Upper lobe of right lung (tissue), 1 donor: ENCODE results near the gene EXD1. TPM values are rescaled to one million over a fixed set of nuclear protein-coding genes. Genes with fewer than 3 reads are reported as not detected.
"Not testable (repeated sequence)": the region's sequence is repeated elsewhere in the genome, so short reads cannot be mapped to it uniquely, and the experiment has no call there.

ENCODE experiments used
- ATAC-seq: fragments of 200-7000 bp; cut with Tn5 transposase; one replicate; pipeline ENCODE4 v1.9.1; 2020; ENCODE audit warnings: mild to moderate bottlenecking, moderate library complexity
- DNase-seq: peaks from one replicate; pipeline ENCODE4 v3.0.0-alpha.2; 2020
- H3K27ac ChIP-seq: fragments of 200-600 bp; one replicate; pipeline ENCODE4 v1.8.0; 2022
- H3K27me3 ChIP-seq: fragments of 200-600 bp; one replicate; pipeline ENCODE4 v1.8.0; 2022; ENCODE audit warnings: mild to moderate bottlenecking
- H3K36me3 ChIP-seq: fragments of 200-600 bp; one replicate; pipeline ENCODE4 v1.8.0; 2022
- H3K4me1 ChIP-seq: fragments of 200-600 bp; one replicate; pipeline ENCODE4 v1.8.0; 2022
- H3K4me3 ChIP-seq: fragments of 200-600 bp; one replicate; pipeline ENCODE4 v1.8.0; 2022; ENCODE audit warnings: mild to moderate bottlenecking
- H3K9me3 ChIP-seq: fragments of 200-600 bp; one replicate; pipeline ENCODE4 v1.8.0; 2022
- CTCF ChIP-seq: fragments of 200-600 bp; IDR thresholded peaks from one replicate; pipeline ENCODE4 v1.8.0; 2022; ENCODE audit warnings: antibody characterized with exemption
- intact Hi-C: fragments of 100-400 bp; cut with DNase I; formaldehyde crosslinking; loops from one replicate; pipeline ENCODE4 v1.11.0; 2022
- total RNA-seq: library from RNA; stranded (reverse); fragmentation: NEBNext Ultra II Directional; extraction: Animal tissue kit (Norgen Biotek cat#: 25700); gene quantifications from one replicate; pipeline ENCODE4 v1.2.1, GENCODE V29; 2021
- donor health status: DM: no; HTN: yes; CAD: no; lungs with severe emphysema.

EXD1 gene
- total RNA-seq, 1 donor from 2014 or later, result not detected

- Histone ChIP-seq H3K27ac (no peak overlapping the region), H3K27me3 (no peaks in the 10 kb centered on the region), H3K9me3 (no peaks in the 10 kb centered on the region), H3K4me3 (no peak overlapping the region), H3K36me3 (peaks cover under 1% of the 10 kb centered on the region), H3K4me1 (peaks cover 4% of the 10 kb centered on the region)
- no peak for TF ChIP-seq CTCF
- intact Hi-C loops, result no loop called here
- ATAC-seq (no peak), DNase-seq (no peak)
Measured at GRCh38 chr15:41235929-41236328, 5.4 kb upstream of the EXD1 start.

GRCh38 chr15:41235228-41235627 lies 4.7 kb upstream of the EXD1 start:
- H3K36me3 ChIP-seq, H3K4me3 ChIP-seq, H3K9me3 ChIP-seq, intact Hi-C loops, H3K27me3 ChIP-seq, ATAC-seq, H3K4me1 ChIP-seq, DNase-seq, H3K27ac ChIP-seq: not testable (repeated sequence)

GRCh38 chr15:41233367-41233771 lies 2.8 kb upstream of the EXD1 start:
- ATAC-seq (no peak), DNase-seq (no peak)
- no peaks in the 10 kb centered on the region for H3K27me3 ChIP-seq
- H3K9me3 ChIP-seq, result no peaks in the 10 kb centered on the region
- peaks cover 4% of the 10 kb centered on the region for H3K4me1 ChIP-seq
- intact Hi-C loops, result no loop called here
- H3K36me3 ChIP-seq, result no peaks in the 10 kb centered on the region
- no peak for TF ChIP-seq CTCF
- no peak overlapping the region for H3K4me3 ChIP-seq
- no peak overlapping the region for H3K27ac ChIP-seq

DNA sequence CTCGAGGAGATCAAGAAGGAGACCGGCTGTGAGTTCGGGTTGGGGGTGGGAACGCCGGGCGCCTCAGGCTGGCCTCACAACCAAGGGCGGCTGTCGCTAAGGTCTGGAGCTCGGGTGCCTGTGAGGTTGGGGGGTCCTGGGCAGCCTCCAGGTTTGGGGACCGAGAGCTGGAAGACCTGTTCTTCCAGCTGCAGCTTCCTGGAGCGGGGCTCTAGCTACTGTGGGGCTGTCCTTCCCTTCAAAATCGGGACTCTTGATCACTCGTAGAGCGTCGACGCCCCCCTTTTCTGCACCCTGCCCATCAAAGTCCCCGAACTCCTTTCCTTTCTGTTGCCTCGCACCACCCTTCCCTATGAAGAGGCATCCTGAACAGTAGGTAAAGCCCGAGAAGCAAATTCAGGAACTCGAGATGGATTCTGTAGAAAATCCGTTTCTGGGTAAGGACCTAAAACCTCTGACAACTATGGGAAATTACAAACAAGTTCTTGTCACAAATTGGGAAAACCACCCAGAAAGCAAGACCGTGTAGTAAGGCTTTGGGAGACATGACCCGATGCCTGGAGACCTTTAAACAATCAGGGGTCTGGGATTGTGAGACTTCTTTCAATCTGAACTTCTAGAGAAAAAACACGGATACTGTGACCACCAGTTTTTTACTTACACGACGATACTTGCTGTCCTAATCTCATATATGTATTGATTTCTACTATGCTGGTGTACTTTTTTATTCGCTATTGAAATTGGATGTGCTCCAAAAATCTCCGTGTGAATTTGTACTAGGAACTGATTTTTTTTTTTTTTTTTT lies 1.1 kb upstream of the EXD1 start:
- Histone ChIP-seq H3K36me3 (no peaks in the 10 kb centered on the region), H3K9me3 (no peaks in the 10 kb centered on the region), H3K4me1 (peaks cover 4% of the 10 kb centered on the region), H3K27me3 (no peaks in the 10 kb centered on the region), H3K27ac (peak overlapping the region; percentile 85), H3K4me3 (peak overlapping the region; percentile 80)
- DNase-seq, result no peak
- no peak for TF ChIP-seq CTCF
- no peak for ATAC-seq
- intact Hi-C loops, result no loop called here

DNA sequence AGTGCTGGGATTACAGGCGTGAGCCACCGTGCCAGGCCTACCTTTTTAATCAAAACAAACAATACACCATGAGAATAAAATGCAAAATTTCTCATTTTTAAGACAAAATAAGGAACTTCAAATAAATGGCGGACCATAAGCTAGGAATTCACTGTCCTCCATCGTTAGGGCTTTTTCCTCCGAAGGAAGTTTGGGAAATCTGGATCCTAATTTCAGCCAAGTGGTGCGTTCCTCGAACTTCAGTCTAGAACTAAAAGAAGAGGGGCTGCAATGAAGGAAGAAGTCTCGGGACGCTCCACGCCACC lies 260 bp downstream of the EXD1 start:
- Histone ChIP-seq H3K4me1 (peaks cover 4% of the 10 kb centered on the region), H3K27ac (peak overlapping the region; percentile 24), H3K9me3 (no peaks in the 10 kb centered on the region), H3K27me3 (no peaks in the 10 kb centered on the region), H3K4me3 (peak overlapping the region; percentile 80), H3K36me3 (no peaks in the 10 kb centered on the region)
- DNase-seq (no peak), ATAC-seq (no peak)
- no peak for TF ChIP-seq CTCF
- intact Hi-C loops, result no loop called here

DNA sequence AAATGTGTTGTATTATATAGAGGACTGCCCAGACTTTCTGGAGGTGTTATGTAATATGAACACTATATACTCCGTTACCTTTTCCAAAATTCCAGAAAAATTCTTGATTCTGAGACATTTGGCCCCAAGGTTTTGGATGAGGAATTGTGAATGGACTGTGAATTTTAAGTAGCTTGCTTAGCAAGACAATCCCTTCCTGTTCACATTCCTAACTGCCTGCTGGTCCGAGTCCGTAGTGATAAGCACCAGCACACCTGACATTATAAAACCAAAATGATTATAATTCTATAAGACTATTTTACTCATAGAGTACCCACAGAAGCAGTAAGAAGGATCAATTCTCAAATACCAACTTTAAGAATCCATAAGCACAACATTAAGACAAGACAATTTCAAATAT lies 11.2 kb downstream of the EXD1 start:
- H3K36me3 ChIP-seq, result no peaks in the 10 kb centered on the region
- no peak overlapping the region for H3K4me3 ChIP-seq
- no peak overlapping the region for H3K27ac ChIP-seq
- no peak for ATAC-seq
- no peak for DNase-seq
- H3K27me3 ChIP-seq, result no peaks in the 10 kb centered on the region
- intact Hi-C loops, result no loop called here
- H3K4me1 ChIP-seq, result no peaks in the 10 kb centered on the region
- H3K9me3 ChIP-seq, result no peaks in the 10 kb centered on the region
- no peak for TF ChIP-seq CTCF
